Measurements from ENCODE around the gene SRSF6. TPM values are rescaled to one million over a fixed set of nuclear protein-coding genes. Genes with fewer than 3 reads are reported as not detected.
"Not testable (repeated sequence)": the region's sequence is repeated elsewhere in the genome, so short reads cannot be mapped to it uniquely, and the experiment has no call there.

SRSF6 gene
- total RNA-seq, 1 donor from 2014 or later: 42.9 TPM

- no peak for DNase-seq (ENCODE audit: low read depth)
- H3K4me3 ChIP-seq (ENCODE audit: low read depth, low read length): no peak overlapping the region
- TF ChIP-seq CTCF (conservative IDR thresholded peaks at IDR 0.05; ENCODE audit: low read depth, low read length): no peak
Measured at GRCh38 chr20:43450841-43451799, 6.6 kb upstream of the SRSF6 start.

GRCh38 chr20:43452404-43453126, 5.1 kb upstream of the SRSF6 start:
- DNase-seq (ENCODE audit: low read depth): no peak
- no peak overlapping the region for H3K4me3 ChIP-seq (ENCODE audit: low read depth, low read length)
- TF ChIP-seq CTCF (conservative IDR thresholded peaks at IDR 0.05; ENCODE audit: low read depth, low read length): no peak

- not testable (repeated sequence) for DNase-seq (ENCODE audit: low read depth); H3K4me3 ChIP-seq (ENCODE audit: low read depth, low read length)
Measured at GRCh38 chr20:43456252-43456651, 1.4 kb upstream of the SRSF6 start.

GRCh38 chr20:43456809-43457639, 672 bp upstream of the SRSF6 start:
- no peak for TF ChIP-seq CTCF (conservative IDR thresholded peaks at IDR 0.05; ENCODE audit: low read depth, low read length)
- DNase-seq (ENCODE audit: low read depth): peak; percentile 78

GRCh38 chr20:43458422-43458924, 777 bp downstream of the SRSF6 start:
- DNase-seq (ENCODE audit: low read depth): no peak
- peak overlapping the region; percentile 96 for H3K4me3 ChIP-seq (ENCODE audit: low read depth, low read length)
- no peak for TF ChIP-seq CTCF (conservative IDR thresholded peaks at IDR 0.05; ENCODE audit: low read depth, low read length)

More at GRCh38 chr20:43456809-43457639, 672 bp upstream of the SRSF6 start:
- peak overlapping the region; percentile 96 for H3K4me3 ChIP-seq (ENCODE audit: low read depth, low read length)

- no peak for DNase-seq (ENCODE audit: low read depth)
- H3K4me3 ChIP-seq (ENCODE audit: low read depth, low read length): peak overlapping the region; percentile 96
- TF ChIP-seq CTCF (conservative IDR thresholded peaks at IDR 0.05; ENCODE audit: low read depth, low read length): no peak
Measured at GRCh38 chr20:43459022-43459942, 1.6 kb downstream of the SRSF6 start.

Data from epithelial cell of proximal tubule (primary cell).